DOHH2 (cell line): ENCODE measurements around the gene ORM1.

Experiments
- CTCF ChIP-seq: fragments of 200-600 bp; sonication (generic); IDR thresholded peaks from one replicate; pipeline ENCODE4 v1.5.1; 2014; ENCODE audit warnings: antibody characterized with exemption, mild to moderate bottlenecking, low read depth, low read length; ENCODE audit not compliant: poor library complexity, severe bottlenecking
- EZH2phosphoT487 ChIP-seq: fragments of 200-600 bp; sonication (generic); IDR thresholded peaks from 2 replicates; pipeline ENCODE4 v1.6.1; 2017; ENCODE audit warnings: borderline replicate concordance, mild to moderate bottlenecking, antibody characterized with exemption, low read length, moderate library complexity, mixed read lengths

- TF ChIP-seq CTCF (no peak), EZH2phosphoT487 (no peak)
Observed at GRCh38 chr9:114303571-114303970, 19.3 kb upstream of the ORM1 start.
